IMR-90 (cell line): Measurements from ENCODE around the gene TTC39C. TPM values are rescaled to one million over a fixed set of nuclear protein-coding genes. Genes with fewer than 3 reads are reported as not detected.

Experiments
- ATAC-seq: fragments of 200-7000 bp; cut with Tn5 transposase; 2 replicates; pipeline ENCODE4 v1.9.1; 2020; ENCODE audit warnings: low read depth, mild to moderate bottlenecking, moderate library complexity
- BruUV-seq: library from RNA; stranded (reverse); fragments of 400-500 nt; replicated peaks from 2 replicates; lab custom pipeline; 2021; lab: Mats Ljungman, UMichigan
- CTCF ChIA-PET: fragments of 300-600 bp; formaldehyde crosslinking; extraction: SDS; loops from one replicate; lab custom pipeline; 2021; ENCODE audit warnings: antibody characterized with exemption; lab: Yijun Ruan, JAX
- POLR2A ChIA-PET: fragments of 300-600 bp; sonication (Branson Sonifier 250); formaldehyde crosslinking; loops from one replicate; lab custom pipeline; 2022; ENCODE audit warnings: antibody characterized with exemption; ENCODE audit not compliant: unreplicated experiment; lab: Charles Lee
- DNase-seq: peaks from one replicate; pipeline ENCODE4 v3.0.0; 2013
- H2AFZ ChIP-seq: replicated peaks from 2 replicates; pipeline ENCODE3; 2013; ENCODE audit warnings: low read length, mild to moderate bottlenecking; ENCODE audit not compliant: poor library complexity
- H2AK5ac ChIP-seq: 2 replicates; pipeline ENCODE4 v1.6.1; 2013; ENCODE audit warnings: low read depth, low read length, inconsistent platforms
- H2AK9ac ChIP-seq: replicated peaks from 2 replicates; pipeline ENCODE3; 2013; ENCODE audit warnings: mild to moderate bottlenecking, low read depth, low read length, moderate library complexity; ENCODE audit not compliant: poor library complexity
- H2BK120ac ChIP-seq: 2 replicates; pipeline ENCODE4 v1.6.1; 2013; ENCODE audit warnings: low read depth, low read length, inconsistent platforms
- H2BK15ac ChIP-seq: 3 replicates; pipeline ENCODE4 v1.6.1; 2013; ENCODE audit warnings: low read depth, low read length, inconsistent platforms
- H2BK20ac ChIP-seq: 2 replicates; pipeline ENCODE4 v1.6.1; 2013; ENCODE audit warnings: low read depth, mild to moderate bottlenecking, inconsistent platforms, low read length, moderate library complexity
- H2BK5ac ChIP-seq: 2 replicates; pipeline ENCODE4 v1.6.1; 2013; ENCODE audit warnings: mild to moderate bottlenecking, low read depth, low read length, inconsistent platforms; ENCODE audit not compliant: poor library complexity, severe bottlenecking
- H3K14ac ChIP-seq: replicated peaks from 2 replicates; pipeline ENCODE4 v1.6.1; 2013; ENCODE audit warnings: low read depth, low read length, inconsistent platforms
- H3K18ac ChIP-seq: 2 replicates; pipeline ENCODE4 v1.6.1; 2013; ENCODE audit warnings: low read depth, low read length, control low read depth
- H3K23ac ChIP-seq: 2 replicates; pipeline ENCODE4 v1.6.1; 2013; ENCODE audit warnings: low read depth, low read length, inconsistent platforms
- H3K27ac ChIP-seq: 2 replicates; pipeline ENCODE4 v1.5.1; 2013; ENCODE audit warnings: mild to moderate bottlenecking, control low read depth, low read length; ENCODE audit not compliant: insufficient read depth
- H3K27me3 ChIP-seq: 2 replicates; pipeline ENCODE4 v1.6.1; 2013; ENCODE audit warnings: low read length; ENCODE audit not compliant: control insufficient read depth, insufficient read depth
- H3K36me3 ChIP-seq: 2 replicates; pipeline ENCODE4 v1.6.1; 2013; ENCODE audit warnings: low read length, mixed read lengths; ENCODE audit not compliant: control insufficient read depth, insufficient read depth
- H3K4ac ChIP-seq: 2 replicates; pipeline ENCODE4 v1.6.1; 2013; ENCODE audit warnings: low read depth, low read length, inconsistent platforms
- H3K4me1 ChIP-seq: 2 replicates; pipeline ENCODE4 v1.6.1; 2013; ENCODE audit warnings: low read length, mixed read lengths; ENCODE audit not compliant: control insufficient read depth, insufficient read depth
- H3K4me2 ChIP-seq: 2 replicates; pipeline ENCODE4 v1.6.1; 2013; ENCODE audit warnings: low read depth, mild to moderate bottlenecking, control low read depth, low read length, moderate library complexity
- H3K4me3 ChIP-seq: 2 replicates; pipeline ENCODE4 v1.5.1; 2013; ENCODE audit warnings: low read depth, mild to moderate bottlenecking, control low read depth, low read length, moderate library complexity; ENCODE audit not compliant: insufficient read depth
- H3K56ac ChIP-seq: 2 replicates; pipeline ENCODE4 v1.6.1; 2013; ENCODE audit warnings: low read length, inconsistent platforms; ENCODE audit not compliant: insufficient read depth; ENCODE audit errors: extremely low read depth
- H3K79me1 ChIP-seq, 2 experiments: 2 replicates each; pipeline ENCODE4 v1.6.1; 2013; ENCODE audit warnings: low read length in 2 of 2, inconsistent platforms in 1 of 2, low read depth in 1 of 2
- H3K9ac ChIP-seq: 2 replicates; pipeline ENCODE4 v1.6.1; 2013; ENCODE audit warnings: low read depth, low read length, control low read depth
- H3K9me1 ChIP-seq: 2 replicates; pipeline ENCODE4 v1.6.1; 2013; ENCODE audit warnings: low read length, inconsistent platforms; ENCODE audit not compliant: insufficient read depth
- H3K9me3 ChIP-seq: 2 replicates; pipeline ENCODE4 v1.6.1; 2013; ENCODE audit warnings: low read length; ENCODE audit not compliant: control insufficient read depth, insufficient read depth
- H4K20me1 ChIP-seq: 2 replicates; pipeline ENCODE4 v1.6.1; 2013; ENCODE audit warnings: low read length, inconsistent platforms; ENCODE audit not compliant: insufficient read depth
- H4K5ac ChIP-seq: 2 replicates; pipeline ENCODE4 v1.6.1; 2013; ENCODE audit warnings: mild to moderate bottlenecking, low read depth, low read length, control low read depth
- H4K8ac ChIP-seq, 2 experiments: 2 replicates each; pipeline ENCODE4 v1.6.1; 2013; ENCODE audit warnings: low read depth in 2 of 2, low read length in 2 of 2, control low read depth in 1 of 2, inconsistent platforms in 1 of 2
- H4K91ac ChIP-seq: 2 replicates; pipeline ENCODE4 v1.6.1; 2013; ENCODE audit warnings: low read depth, low read length, inconsistent platforms; ENCODE audit not compliant: insufficient read depth
- BHLHE40 ChIP-seq: fragments of 150-350 bp; IDR thresholded peaks from 2 replicates; pipeline ENCODE4 v1.6.1; 2016; ENCODE audit warnings: mild to moderate bottlenecking, low read depth, low read length
- FOS ChIP-seq: fragments of 150-350 bp; IDR thresholded peaks from 2 replicates; pipeline ENCODE4 v1.6.1; 2016; ENCODE audit warnings: low read depth, low read length
- MAFK ChIP-seq: IDR thresholded peaks from 2 replicates; pipeline ENCODE4 v1.6.1; 2012; ENCODE audit warnings: low read depth, low read length, improper control_type of control experiment
- MAZ ChIP-seq: IDR thresholded peaks from 2 replicates; pipeline ENCODE4 v1.6.1; 2012; ENCODE audit warnings: low read depth, mild to moderate bottlenecking, low read length, improper control_type of control experiment, moderate library complexity, borderline replicate concordance
- POLR2A ChIP-seq: IDR thresholded peaks from 2 replicates; pipeline ENCODE4 v1.6.1; 2012; ENCODE audit warnings: mild to moderate bottlenecking, low read depth, low read length
- RAD21 ChIP-seq: IDR thresholded peaks from 2 replicates; pipeline ENCODE4 v1.6.1; 2012; ENCODE audit warnings: low read length, improper control_type of control experiment
- WGBS, 2 experiments: methylation state at CpG; one replicate each; pipeline versions ENCODE4 v1.1.5 to v1.1.7; 2013; ENCODE audit warnings: missing lambda C conversion rate in 2 of 2; ENCODE audit not compliant: insufficient read length in 1 of 2; ENCODE audit errors: extremely low coverage in 2 of 2; 5-methylcytosine and 5-hydroxymethylcytosine counted together
- dilution Hi-C: fragments of 300-500 bp; cut with HindIII; formaldehyde crosslinking; loops from one replicate; pipeline ENCODE4 v1.14.3; 2018; ENCODE audit warnings: low sequenced_read_pairs; ENCODE audit not compliant: unreplicated experiment
- in situ Hi-C: fragments of 300-500 bp; cut with MboI; formaldehyde crosslinking; loops from 3 replicates; pipeline ENCODE4 v1.14.3; 2019; ENCODE audit warnings: low sequenced_read_pairs, inconsistent platforms, mixed read lengths
- intact Hi-C: fragments of 100-400 bp; cut with micrococcal nuclease; formaldehyde crosslinking; loops from 2 replicates; pipeline ENCODE4 v1.10.0; 2022
- polyA plus RNA-seq, 3 experiments: library from polyadenylated mRNA; depleted of rRNA; stranded (reverse); fragments of >200 nt; gene quantifications; 2 replicates each; pipeline ENCODE4 v1.2.3, GENCODE V29; 2012; ENCODE audit warnings: low replicate concordance in 1 of 3
- total RNA-seq: library from RNA; depleted of rRNA; stranded (reverse); fragments of >200 nt; gene quantifications from 2 replicates; pipeline ENCODE4 v1.2.3, GENCODE V29; 2012

TTC39C gene
- total and polyA plus RNA-seq, 2 of the 4 experiments (the other 2 are of a cell fraction), result 8.0 to 20.8 TPM

DNA sequence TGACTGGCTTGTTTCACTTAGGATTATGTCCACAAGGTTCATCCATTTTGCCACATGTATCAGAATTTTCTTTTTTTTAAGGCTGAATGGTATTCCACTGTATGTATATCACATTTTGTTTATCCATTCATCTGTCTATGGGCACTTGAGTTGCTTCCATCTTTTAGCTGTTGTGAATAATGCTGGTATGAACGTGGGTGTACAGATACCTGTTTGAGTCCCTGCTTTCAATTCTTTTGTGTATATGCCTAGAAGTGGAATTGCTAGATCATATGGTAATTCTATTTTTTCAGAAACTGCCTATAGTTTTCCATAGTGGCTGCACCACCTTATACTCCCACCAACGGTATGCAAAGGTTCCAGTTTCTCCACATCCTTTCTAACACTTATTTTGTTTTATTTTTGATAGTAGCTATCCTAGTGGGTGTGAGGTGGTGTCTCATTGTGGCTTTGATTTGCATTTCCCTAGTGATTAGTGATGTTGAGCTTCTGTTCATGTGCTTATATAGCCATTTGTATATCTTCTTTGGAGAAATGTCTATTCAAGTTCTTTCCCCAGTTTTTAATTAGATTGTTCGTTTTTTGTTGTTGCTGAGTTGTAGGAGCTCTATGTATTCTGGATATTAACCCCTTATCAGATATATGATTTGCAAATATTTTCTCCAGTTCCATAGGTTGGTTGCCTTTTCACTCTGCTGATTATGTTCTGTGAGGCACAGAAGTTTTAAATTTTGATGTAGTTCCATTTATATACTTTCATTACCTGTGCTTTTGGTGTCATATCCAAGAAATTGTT lies 40.7 kb downstream of the TTC39C start:
- ChIA-PET CTCF (interaction anchor here (1.0 kb wide), 1 partner anchor 10 kb away, joined by 3 read pairs; no protein-coding TSS in a partner anchor), POLR2A (no interaction called here)
- Histone ChIP-seq H4K20me1 (peaks cover 28% of the 10 kb centered on the region), H2BK15ac (no peak overlapping the region), H3K9ac (no peak overlapping the region), H3K4me2 (peak overlapping the region; percentile 64), H2BK5ac (no peak overlapping the region), H3K36me3 (no peaks in the 10 kb centered on the region), H3K4me3 (no peak overlapping the region), H3K14ac (no peak overlapping the region), H3K56ac (no peak overlapping the region), H4K5ac (no peak overlapping the region), H3K4me1 (peaks cover 14% of the 10 kb centered on the region), H3K4ac (no peak overlapping the region), H2AFZ (no peak overlapping the region), H3K27ac (no peak overlapping the region), H2AK9ac (no peak overlapping the region), H2AK5ac (no peak overlapping the region), H4K8ac (no peak overlapping the region), H2BK20ac (no peak overlapping the region), H4K91ac (no peak overlapping the region), H3K27me3 (no peaks in the 10 kb centered on the region), H3K23ac (no peak overlapping the region), H3K9me3 (no peaks in the 10 kb centered on the region), H3K79me1 (peaks cover 24 to 30% of the 10 kb centered on the region in 2 experiments), H3K18ac (no peak overlapping the region), H3K9me1 (peaks cover 12% of the 10 kb centered on the region), H2BK120ac (no peak overlapping the region)
- DNase-seq, result no peak
- dilution Hi-C loops (no loop called here), in situ Hi-C loops (no loop called here), intact Hi-C loops (no loop called here)
- ATAC-seq, result no peak
- BruUV-seq, result no TSS peak
- TF ChIP-seq MAZ (no peak), MAFK (no peak), BHLHE40 (no peak), POLR2A (no peak), FOS (no peak), RAD21 (no peak)
- no CpG with 5 or more reads among the region's 3 CpGs for WGBS, 2 experiments
